GM12874 (cell line): ENCODE results near the gene ZNF326.

ENCODE experiments used
- CTCF ChIP-seq: IDR thresholded peaks from 2 replicates; pipeline ENCODE4 v1.5.1; 2011; ENCODE audit warnings: low read depth, mild to moderate bottlenecking, control low read depth, low read length, moderate library complexity; ENCODE audit not compliant: insufficient read depth

The ZNF326 gene

GRCh38 chr1:89994805-89995597, at the start of gene ZNF326:
Gene ZNF326 (plus strand): TSS chr1:89995110. CDS start chr1:89995258, 148 bp downstream.
- no peak for TF ChIP-seq CTCF

GRCh38 chr1:89945852-89946476, 48.9 kb upstream of the ZNF326 start:
- TF ChIP-seq CTCF = no peak

- TF ChIP-seq CTCF = no peak
These were observed 48.4 kb upstream of the ZNF326 start for GRCh38 chr1:89946532-89946931.

GRCh38 chr1:89948722-89949345, 46.1 kb upstream of the ZNF326 start:
- TF ChIP-seq CTCF = no peak

- no peak for TF ChIP-seq CTCF
These were observed 44.8 kb upstream of the ZNF326 start for GRCh38 chr1:89949991-89950624.

- no peak for TF ChIP-seq CTCF
These were observed 44.2 kb upstream of the ZNF326 start for GRCh38 chr1:89950703-89951102.
